ENCODE data around the gene FABP7. TPM values are rescaled to one million over a fixed set of nuclear protein-coding genes. Genes with fewer than 3 reads are reported as not detected.

The FABP7 gene
- total RNA-seq, 2 experiments from 2014 or later = not detected

GRCh38 chr6:122833021-122833491 is 53.5 kb downstream of the FABP7 start:
- no TSS peak for BruUV-seq (replicated peaks)
- H4K20me1 ChIP-seq (ENCODE audit: insufficient read depth, low read length) = no peaks in the 10 kb centered on the region
- intact Hi-C loops (cut with micrococcal nuclease; ENCODE audit: unreplicated experiment) = no loop called here
- no peak overlapping the region for H3K4me2 ChIP-seq (ENCODE audit: low read length)
- H3K4me1 ChIP-seq (ENCODE audit: insufficient read depth, low read length, poor library complexity, severe bottlenecking) = no peaks in the 10 kb centered on the region
- no peaks in the 10 kb centered on the region for H3K36me3 ChIP-seq (ENCODE audit: insufficient read depth, low read length)
- no peaks in the 10 kb centered on the region for H3K79me2 ChIP-seq (ENCODE audit: insufficient read depth, low read depth, low read length)
- H3K27ac ChIP-seq (ENCODE audit: low read depth, low read length, poor library complexity, severe bottlenecking) = no peak overlapping the region
- no peak for DNase-seq (ENCODE audit: low spot score)
- CTCF ChIA-PET (ENCODE audit: unreplicated experiment) = no interaction called here
- no peak overlapping the region for H3K4me3 ChIP-seq (ENCODE audit: low read depth, low read length, poor library complexity, severe bottlenecking)
- H3K9me2 ChIP-seq (ENCODE audit: insufficient read depth, low read length) = no peaks in the 10 kb centered on the region
- H2AFZ ChIP-seq (ENCODE audit: low read length) = no peak overlapping the region
- TF ChIP-seq EZH2phosphoT487 (IDR thresholded peaks at IDR 0.05; ENCODE audit: borderline replicate concordance, low read depth, low read length) = no peak
- TF ChIP-seq CTCF (conservative IDR thresholded peaks at IDR 0.05; ENCODE audit: low read length) = no peak
- POLR2A ChIA-PET = no interaction called here
- H3K9me3 ChIP-seq (ENCODE audit: low read length) = no peaks in the 10 kb centered on the region

Small RNA genes lying within 50 kb of the gene (small RNA-seq; reads per million reads assigned to genes)
- not detected for gene RN7SL564P

Other genes with a start within 250 kb of the FABP7 start
- gene PKIB, start 169.3 kb upstream of the FABP7 start, total RNA-seq (2014; rRNA removed; shearing (Covaris generic)) = not detected in 2 replicates
- 0.46 TPM in 1 of 2 replicates, not detected in the other for gene PKIB, start 169.3 kb upstream of the FABP7 start, total RNA-seq (2022)
- gene SMPDL3A, start 9.5 kb downstream of the FABP7 start, total RNA-seq (2014; rRNA removed; shearing (Covaris generic)) = not detected in 2 replicates
- gene SMPDL3A, start 9.5 kb downstream of the FABP7 start, total RNA-seq (2022) = not detected in 2 replicates
- not detected in 2 replicates for gene CLVS2, start 216.5 kb downstream of the FABP7 start, total RNA-seq (2014; rRNA removed; shearing (Covaris generic))
- not detected in 2 replicates for gene CLVS2, start 216.5 kb downstream of the FABP7 start, total RNA-seq (2022)

All from OCI-LY7 (cell line).